GM12872 (cell line): ENCODE measurements around the gene TCTN1.
A peak's percentile ranks its signal among the peaks of the same experiment; 100 is the strongest.

Experiments
- TF ChIP-seq, protein P1 (sequence below): IDR thresholded peaks from 3 replicates; pipeline ENCODE4 v1.5.1; 2011; ENCODE audit warnings: low read depth, mild to moderate bottlenecking, low read length, moderate library complexity; ENCODE audit not compliant: insufficient read depth

Gene TCTN1

DNA sequence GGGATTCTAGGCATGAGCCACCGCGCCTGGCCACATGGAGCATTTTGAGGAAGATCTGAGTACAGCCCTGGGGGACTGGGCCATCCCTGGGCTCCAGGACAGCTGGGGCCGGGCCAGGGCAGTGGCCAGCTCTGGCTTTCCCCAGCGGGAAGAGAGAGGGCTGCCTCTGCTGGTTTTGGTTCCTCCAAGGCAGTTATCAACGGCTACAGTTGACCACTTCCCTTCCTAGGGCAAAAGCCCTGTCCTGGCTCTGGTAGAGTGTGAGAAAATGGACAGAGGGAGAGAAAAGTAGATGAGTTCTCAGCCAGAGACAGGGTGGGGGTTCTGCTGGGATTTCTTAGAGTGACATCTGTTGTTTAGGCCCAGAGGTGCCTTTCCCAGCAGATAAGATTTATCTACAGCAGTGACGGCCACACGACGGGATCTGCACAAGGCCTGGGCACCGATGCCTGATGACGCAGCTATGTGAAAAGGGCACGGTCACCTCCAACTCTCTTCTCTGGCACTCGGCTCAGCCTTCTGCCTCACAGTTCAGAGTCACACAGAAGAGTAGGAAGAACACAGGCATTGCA lies 80.5 kb downstream of the TCTN1 start:
- TF ChIP-seq, protein P1, sequence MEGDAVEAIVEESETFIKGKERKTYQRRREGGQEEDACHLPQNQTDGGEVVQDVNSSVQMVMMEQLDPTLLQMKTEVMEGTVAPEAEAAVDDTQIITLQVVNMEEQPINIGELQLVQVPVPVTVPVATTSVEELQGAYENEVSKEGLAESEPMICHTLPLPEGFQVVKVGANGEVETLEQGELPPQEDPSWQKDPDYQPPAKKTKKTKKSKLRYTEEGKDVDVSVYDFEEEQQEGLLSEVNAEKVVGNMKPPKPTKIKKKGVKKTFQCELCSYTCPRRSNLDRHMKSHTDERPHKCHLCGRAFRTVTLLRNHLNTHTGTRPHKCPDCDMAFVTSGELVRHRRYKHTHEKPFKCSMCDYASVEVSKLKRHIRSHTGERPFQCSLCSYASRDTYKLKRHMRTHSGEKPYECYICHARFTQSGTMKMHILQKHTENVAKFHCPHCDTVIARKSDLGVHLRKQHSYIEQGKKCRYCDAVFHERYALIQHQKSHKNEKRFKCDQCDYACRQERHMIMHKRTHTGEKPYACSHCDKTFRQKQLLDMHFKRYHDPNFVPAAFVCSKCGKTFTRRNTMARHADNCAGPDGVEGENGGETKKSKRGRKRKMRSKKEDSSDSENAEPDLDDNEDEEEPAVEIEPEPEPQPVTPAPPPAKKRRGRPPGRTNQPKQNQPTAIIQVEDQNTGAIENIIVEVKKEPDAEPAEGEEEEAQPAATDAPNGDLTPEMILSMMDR = no peak

DNA sequence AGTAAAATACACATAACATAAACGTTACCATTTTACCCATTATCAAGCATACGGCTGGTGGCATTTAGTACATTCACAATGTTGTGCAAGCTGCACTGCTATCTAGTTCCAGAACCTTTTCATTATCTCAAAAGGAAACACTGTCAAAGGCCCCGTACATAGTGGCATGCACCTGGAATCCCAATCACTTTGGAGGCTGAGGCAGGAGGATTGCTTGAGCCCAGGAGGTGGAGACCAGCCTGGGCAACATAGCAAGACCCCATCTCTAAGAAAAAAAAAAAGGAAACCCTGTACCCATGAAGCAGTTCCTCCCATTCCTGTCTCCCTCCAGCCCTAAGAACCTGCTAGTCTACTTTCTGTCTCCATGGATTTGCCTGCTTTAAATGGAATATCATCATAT lies 82.4 kb downstream of the TCTN1 start:
- TF ChIP-seq, protein P1 = no peak

DNA sequence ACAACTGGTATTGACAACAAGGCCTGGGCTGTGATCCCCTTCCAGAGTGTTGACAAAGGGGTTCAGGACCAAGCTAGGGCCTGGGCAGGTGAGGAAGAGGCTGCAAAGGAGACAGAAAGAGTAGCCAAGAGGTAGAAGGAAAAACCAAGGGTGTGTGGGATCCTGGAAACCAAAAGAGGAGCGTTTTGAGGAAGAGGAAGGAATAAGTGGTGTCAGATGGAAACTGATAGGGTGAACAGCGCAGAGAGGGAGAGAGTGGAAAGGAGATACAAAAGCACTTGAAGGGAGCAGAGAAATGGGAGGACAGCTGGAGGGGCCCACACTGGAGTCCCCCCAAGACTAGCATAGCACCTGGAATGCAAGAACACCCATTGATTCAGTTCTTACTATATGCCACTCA lies 83.3 kb downstream of the TCTN1 start:
- TF ChIP-seq, protein P1 = no peak

DNA sequence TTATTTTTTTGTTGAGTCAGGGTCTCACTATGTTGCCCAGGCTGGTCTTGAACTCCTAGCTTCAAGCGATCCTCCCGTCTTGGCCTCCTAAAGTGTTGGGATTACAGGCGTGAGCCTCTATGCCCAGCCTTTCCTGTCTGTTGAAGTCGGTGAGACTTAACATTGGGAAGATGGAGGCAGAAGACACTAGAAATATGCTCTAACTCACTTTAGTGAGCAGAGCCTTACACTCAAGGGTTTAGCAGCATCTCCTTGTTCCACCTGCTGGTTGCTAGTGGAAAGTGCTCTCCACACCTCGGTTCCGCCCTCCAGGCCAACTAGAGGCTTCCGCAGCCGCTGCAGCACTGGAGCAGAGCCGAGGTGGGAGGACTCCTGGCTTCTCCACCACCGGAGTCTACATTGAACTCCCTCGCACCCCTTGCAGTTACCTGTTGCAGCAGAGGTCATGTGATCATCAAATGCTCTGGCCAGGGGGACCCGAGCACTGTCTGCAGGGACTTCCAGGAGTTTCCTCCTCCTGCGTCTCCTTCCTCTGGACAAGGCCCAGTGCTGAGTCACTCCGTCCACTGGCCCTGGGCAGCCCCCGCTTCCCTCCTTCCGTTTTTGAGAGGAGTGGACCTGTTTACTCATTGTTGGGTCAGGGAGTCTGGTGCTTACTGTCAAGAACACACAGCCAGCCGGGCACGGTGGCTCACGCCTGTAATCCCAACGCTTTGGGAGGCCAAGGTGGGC lies 84.4 kb downstream of the TCTN1 start:
- TF ChIP-seq, protein P1 = peak; percentile 97
